Adrenal gland (tissue), 5 donors: Measurements from ENCODE around the gene ATP9A.

Experiments used
- CTCF ChIP-seq, 6 experiments: fragments of 450-650 bp in 4 of 6; fragments of 200-600 bp in 2 of 6; sonication (generic) in 1 of 6; IDR thresholded peaks; 1 replicate in 5 of 6; 2 replicates in 1 of 6; pipeline versions ENCODE4 v1.5.1 to v1.8.0; 2016 to 2021; ENCODE audit warnings: antibody characterized with exemption in 6 of 6, mild to moderate bottlenecking in 2 of 6, moderate library complexity in 1 of 6
- POLR2A ChIP-seq, 2 donors: fragments of 450-650 bp; IDR thresholded peaks; one replicate each; pipeline ENCODE4 v1.6.1; 2017; ENCODE audit warnings: antibody characterized with exemption in 2 of 2, mild to moderate bottlenecking in 2 of 2, moderate library complexity in 1 of 2
- donor health status: DM: no; HTN: no; CAD: no.

- TF ChIP-seq CTCF (IDR thresholded peaks at IDR 0.05), result no peak
- no peak for TF ChIP-seq POLR2A (IDR thresholded peaks at IDR 0.05)
These were observed 130.9 kb downstream of the ATP9A start for GRCh38 chr20:51637241-51637640.
